Muscle layer of colon (tissue), 2 donors: ENCODE results near the gene TPGS1.

Source experiments
- H3K27ac ChIP-seq: one replicate; pipeline ENCODE4 v1.7.0; 2013; ENCODE audit warnings: low read depth, mild to moderate bottlenecking, low read length, moderate library complexity
- H3K27me3 ChIP-seq, 2 donors: one replicate each; pipeline ENCODE4 v1.7.0; 2013; ENCODE audit warnings: low read length in 2 of 2, mild to moderate bottlenecking in 2 of 2; ENCODE audit not compliant: insufficient read depth in 2 of 2, control insufficient read depth in 1 of 2
- H3K36me3 ChIP-seq: one replicate; pipeline ENCODE4 v1.7.0; 2013; ENCODE audit warnings: mild to moderate bottlenecking, low read length; ENCODE audit not compliant: insufficient read depth
- H3K4me1 ChIP-seq: one replicate; pipeline ENCODE4 v1.7.0; 2013; ENCODE audit warnings: mild to moderate bottlenecking, low read length; ENCODE audit not compliant: insufficient read depth
- H3K4me3 ChIP-seq, 2 donors: one replicate each; pipeline ENCODE4 v1.7.0; 2013; ENCODE audit warnings: low read length in 2 of 2, low read depth in 1 of 2, mild to moderate bottlenecking in 1 of 2, moderate library complexity in 1 of 2
- H3K9ac ChIP-seq: one replicate; pipeline ENCODE4 v1.7.0; 2013; ENCODE audit warnings: low read length
- H3K9me3 ChIP-seq: one replicate; pipeline ENCODE4 v1.7.0; 2013; ENCODE audit warnings: mild to moderate bottlenecking, low read length
- donor health status: abdominal sarcoma.
- donor health status: Adenocarcinoma of cecum.

TPGS1 gene

DNA sequence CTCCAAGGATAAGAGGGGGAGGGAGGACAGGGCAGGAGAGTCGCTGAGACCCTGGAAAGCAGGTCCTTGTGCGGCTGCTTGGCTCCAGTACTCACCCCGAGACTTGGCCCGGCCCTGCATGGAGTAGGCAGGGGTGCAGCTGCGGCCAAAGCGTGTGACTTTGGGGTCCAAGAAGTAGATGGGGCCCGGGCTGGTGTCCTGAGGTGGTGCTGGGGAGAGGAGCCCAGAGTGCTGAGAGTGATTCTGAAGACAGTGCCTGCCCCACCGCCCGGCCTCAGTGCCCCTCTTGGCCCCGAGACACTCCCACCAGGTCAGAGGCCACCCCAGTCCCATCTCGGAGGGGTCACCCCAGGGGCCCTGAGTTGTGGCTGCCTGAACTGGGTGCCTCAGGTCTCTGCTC is 39.7 kb upstream of the TPGS1 start:
- H3K36me3 ChIP-seq, result no peaks in the 10 kb centered on the region
- H3K9ac ChIP-seq, result no peak overlapping the region
- no peaks in the 10 kb centered on the region for H3K27me3 ChIP-seq
- no peaks in the 10 kb centered on the region for H3K9me3 ChIP-seq
- no peak overlapping the region for H3K4me3 ChIP-seq
- no peaks in the 10 kb centered on the region for H3K4me1 ChIP-seq
- H3K27ac ChIP-seq, result no peak overlapping the region

- no peaks in the 10 kb centered on the region for H3K9me3 ChIP-seq
- H3K9ac ChIP-seq, result no peak overlapping the region
- H3K27me3 ChIP-seq, result no peaks in the 10 kb centered on the region
- no peaks in the 10 kb centered on the region for H3K4me1 ChIP-seq
- no peaks in the 10 kb centered on the region for H3K36me3 ChIP-seq
- H3K27ac ChIP-seq, result no peak overlapping the region
- no peak overlapping the region for H3K4me3 ChIP-seq
Observed at GRCh38 chr19:468587-469256, 38.6 kb upstream of the TPGS1 start.

DNA sequence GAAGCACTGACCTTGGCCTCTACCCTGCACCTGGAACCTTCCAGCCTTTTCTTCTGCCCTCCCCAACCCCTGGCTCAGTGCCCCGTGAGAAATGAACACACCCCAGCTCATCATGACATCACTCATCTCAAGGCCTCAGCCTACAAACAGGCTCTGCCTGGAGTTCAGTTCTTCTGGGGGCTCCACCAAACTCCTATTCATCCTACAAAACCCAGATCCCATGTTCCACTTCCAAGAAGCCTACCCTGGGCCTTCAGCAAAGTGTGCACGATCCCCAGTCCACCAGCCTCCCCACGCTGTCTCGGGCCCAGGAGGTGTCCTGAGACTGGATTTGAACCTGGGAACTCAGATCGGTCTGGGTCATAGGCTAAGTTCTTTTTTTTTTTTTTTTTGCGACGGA is 37.5 kb upstream of the TPGS1 start:
- no peak overlapping the region for H3K4me3 ChIP-seq
- H3K36me3 ChIP-seq, result no peaks in the 10 kb centered on the region
- H3K4me1 ChIP-seq, result no peaks in the 10 kb centered on the region
- H3K9me3 ChIP-seq, result no peaks in the 10 kb centered on the region
- no peak overlapping the region for H3K27ac ChIP-seq
- no peak overlapping the region for H3K9ac ChIP-seq
- H3K27me3 ChIP-seq, result no peaks in the 10 kb centered on the region

GRCh38 chr19:470701-471100 is 36.6 kb upstream of the TPGS1 start:
- no peak overlapping the region for H3K4me3 ChIP-seq
- no peaks in the 10 kb centered on the region for H3K27me3 ChIP-seq
- no peaks in the 10 kb centered on the region for H3K36me3 ChIP-seq
- H3K9me3 ChIP-seq, result no peaks in the 10 kb centered on the region
- no peak overlapping the region for H3K9ac ChIP-seq
- H3K27ac ChIP-seq, result no peak overlapping the region
- H3K4me1 ChIP-seq, result no peaks in the 10 kb centered on the region

DNA sequence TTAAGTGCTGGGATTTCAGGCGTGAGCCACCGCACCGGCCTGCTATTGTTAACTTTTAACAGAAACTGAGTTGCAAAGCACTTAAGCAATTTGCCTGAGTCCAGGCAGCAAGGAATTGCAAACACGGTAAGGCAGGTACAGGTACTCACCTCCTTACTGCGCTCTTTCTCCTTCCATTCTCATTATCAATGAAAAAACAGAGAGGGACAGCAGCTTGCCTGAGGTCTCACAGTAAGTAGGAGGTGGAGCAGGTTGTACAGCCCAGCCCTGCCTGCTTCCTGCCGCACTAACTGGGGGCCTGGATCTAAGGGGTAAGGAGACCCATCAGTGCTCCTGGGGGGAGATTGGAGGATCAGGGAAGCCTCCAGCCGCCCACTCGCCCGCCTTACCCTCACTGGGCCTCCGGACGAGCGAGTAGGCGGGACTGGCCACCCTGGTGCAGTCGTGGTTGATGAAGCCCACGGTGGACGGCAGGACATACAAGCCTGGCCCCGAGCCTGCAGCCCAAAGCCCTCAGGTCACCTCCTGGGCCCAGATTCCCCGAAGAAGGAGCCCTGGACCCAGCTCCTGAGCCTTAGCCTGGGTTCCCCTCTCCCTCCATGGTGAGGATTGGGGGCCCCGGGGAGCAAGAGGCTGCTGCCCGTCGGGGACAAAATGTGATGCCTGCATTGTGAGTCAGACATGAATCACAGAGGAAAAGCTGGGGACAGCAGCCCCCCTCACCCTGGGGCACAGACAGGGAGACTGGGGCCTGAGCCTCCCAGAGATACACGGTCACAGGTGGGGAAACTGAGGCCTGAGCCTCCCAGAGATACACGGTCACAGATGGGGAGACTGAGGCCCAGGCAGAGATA is 35.1 kb upstream of the TPGS1 start:
- Histone ChIP-seq H3K27me3 (no peaks in the 10 kb centered on the region), H3K4me1 (no peaks in the 10 kb centered on the region), H3K9ac (no peak overlapping the region), H3K27ac (no peak overlapping the region), H3K9me3 (no peaks in the 10 kb centered on the region), H3K36me3 (no peaks in the 10 kb centered on the region), H3K4me3 (no peak overlapping the region)

DNA sequence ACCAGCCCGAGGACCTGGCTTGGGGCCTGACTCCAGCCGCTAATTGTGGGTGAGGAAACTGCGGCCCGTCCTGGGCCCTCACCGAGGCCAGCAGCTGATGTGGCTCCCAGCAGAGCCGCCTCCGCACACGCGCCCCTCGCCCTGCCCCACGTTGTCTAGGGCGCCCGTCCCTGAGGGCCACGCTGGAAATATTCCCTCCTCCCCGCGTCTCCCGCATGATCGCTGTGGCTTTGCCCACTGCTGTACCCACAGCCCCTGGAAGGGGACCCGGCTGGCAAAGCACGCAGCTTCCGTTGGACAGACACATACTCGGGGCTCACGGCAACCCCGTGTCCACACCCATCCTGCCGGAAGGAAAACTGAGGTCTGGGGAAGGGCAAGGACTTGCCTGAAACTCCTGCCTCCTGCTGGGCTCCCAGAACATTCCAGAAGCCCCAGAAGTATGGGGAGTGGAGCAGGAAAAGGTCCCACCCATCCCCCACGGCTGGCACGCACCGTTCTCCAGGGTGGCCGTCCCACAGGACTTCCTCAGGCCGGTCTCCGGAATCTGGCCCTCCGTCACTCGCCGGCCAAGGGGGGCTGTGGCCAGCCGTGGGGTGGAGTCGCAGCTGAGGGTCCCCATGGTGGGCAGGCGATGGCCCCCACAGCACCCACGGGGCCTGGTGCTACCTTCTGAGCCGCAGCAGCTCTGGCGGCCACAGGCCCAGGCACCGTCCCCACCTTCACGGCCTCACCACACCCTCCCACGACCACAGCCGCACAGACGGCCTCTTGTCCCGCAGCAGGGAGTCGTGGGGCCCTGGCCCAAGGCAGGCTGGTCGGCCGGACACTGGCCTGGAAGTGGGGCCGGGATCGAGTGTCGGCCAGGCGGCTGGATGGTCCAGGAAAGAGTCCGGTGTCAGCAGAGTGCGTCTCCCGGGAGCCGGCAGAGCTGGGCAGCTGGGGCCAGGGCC is 32.9 kb upstream of the TPGS1 start:
- H3K27me3 ChIP-seq, result no peaks in the 10 kb centered on the region
- H3K9ac ChIP-seq, result no peak overlapping the region
- no peak overlapping the region for H3K27ac ChIP-seq
- no peaks in the 10 kb centered on the region for H3K4me1 ChIP-seq
- H3K9me3 ChIP-seq, result no peaks in the 10 kb centered on the region
- no peaks in the 10 kb centered on the region for H3K36me3 ChIP-seq
- H3K4me3 ChIP-seq, result no peak overlapping the region

DNA sequence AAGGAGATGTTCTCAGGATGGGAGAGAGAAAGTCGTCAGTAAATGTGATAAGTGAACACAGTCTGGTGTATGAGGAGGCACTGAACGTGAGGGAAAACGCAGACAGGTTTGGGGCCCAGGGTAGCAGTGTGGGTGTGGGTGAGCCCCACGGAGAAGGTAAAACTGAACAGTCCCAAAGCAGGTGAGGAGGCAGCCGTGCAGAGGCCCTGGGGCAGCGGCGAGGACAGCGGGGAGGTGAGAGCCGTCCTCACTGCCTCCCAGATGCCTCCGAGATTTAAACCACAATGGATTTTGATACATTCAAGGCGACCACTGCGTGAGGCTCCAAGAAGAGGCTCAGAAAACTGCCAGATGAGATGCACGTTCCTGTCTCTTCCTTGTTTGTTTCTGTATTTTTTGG is 31.9 kb upstream of the TPGS1 start:
- no peaks in the 10 kb centered on the region for H3K4me1 ChIP-seq
- no peak overlapping the region for H3K9ac ChIP-seq
- no peak overlapping the region for H3K27ac ChIP-seq
- no peaks in the 10 kb centered on the region for H3K36me3 ChIP-seq
- no peak overlapping the region for H3K4me3 ChIP-seq
- no peaks in the 10 kb centered on the region for H3K27me3 ChIP-seq
- H3K9me3 ChIP-seq, result no peaks in the 10 kb centered on the region

GRCh38 chr19:478236-478903 is 28.9 kb upstream of the TPGS1 start:
- no peaks in the 10 kb centered on the region for H3K4me1 ChIP-seq
- no peaks in the 10 kb centered on the region for H3K36me3 ChIP-seq
- H3K27ac ChIP-seq, result no peak overlapping the region
- no peak overlapping the region for H3K4me3 ChIP-seq
- H3K27me3 ChIP-seq, result no peaks in the 10 kb centered on the region
- no peaks in the 10 kb centered on the region for H3K9me3 ChIP-seq
- H3K9ac ChIP-seq, result no peak overlapping the region

DNA sequence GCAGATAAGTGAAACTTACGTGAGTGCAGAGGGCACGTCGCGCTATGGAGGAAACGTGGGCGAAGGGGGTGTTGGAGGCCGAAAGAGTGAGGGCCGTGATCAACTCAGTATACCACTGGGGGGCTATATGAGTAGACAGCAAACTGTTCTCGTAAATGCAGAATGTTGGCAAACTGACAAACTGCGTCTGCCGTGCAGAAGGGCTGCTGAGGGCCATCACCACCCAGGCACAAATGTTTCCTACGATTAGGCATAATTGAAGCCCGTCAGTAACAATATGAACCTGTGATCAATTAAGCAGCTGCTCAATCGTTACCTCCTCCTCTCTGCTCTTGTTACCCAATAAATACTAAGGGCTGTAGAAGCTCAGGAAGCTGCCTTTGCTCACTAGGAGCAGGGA is 28.3 kb upstream of the TPGS1 start:
- Histone ChIP-seq H3K9me3 (no peaks in the 10 kb centered on the region), H3K4me1 (no peaks in the 10 kb centered on the region), H3K9ac (no peak overlapping the region), H3K36me3 (no peaks in the 10 kb centered on the region), H3K27me3 (no peaks in the 10 kb centered on the region), H3K27ac (no peak overlapping the region), H3K4me3 (no peak overlapping the region)

DNA sequence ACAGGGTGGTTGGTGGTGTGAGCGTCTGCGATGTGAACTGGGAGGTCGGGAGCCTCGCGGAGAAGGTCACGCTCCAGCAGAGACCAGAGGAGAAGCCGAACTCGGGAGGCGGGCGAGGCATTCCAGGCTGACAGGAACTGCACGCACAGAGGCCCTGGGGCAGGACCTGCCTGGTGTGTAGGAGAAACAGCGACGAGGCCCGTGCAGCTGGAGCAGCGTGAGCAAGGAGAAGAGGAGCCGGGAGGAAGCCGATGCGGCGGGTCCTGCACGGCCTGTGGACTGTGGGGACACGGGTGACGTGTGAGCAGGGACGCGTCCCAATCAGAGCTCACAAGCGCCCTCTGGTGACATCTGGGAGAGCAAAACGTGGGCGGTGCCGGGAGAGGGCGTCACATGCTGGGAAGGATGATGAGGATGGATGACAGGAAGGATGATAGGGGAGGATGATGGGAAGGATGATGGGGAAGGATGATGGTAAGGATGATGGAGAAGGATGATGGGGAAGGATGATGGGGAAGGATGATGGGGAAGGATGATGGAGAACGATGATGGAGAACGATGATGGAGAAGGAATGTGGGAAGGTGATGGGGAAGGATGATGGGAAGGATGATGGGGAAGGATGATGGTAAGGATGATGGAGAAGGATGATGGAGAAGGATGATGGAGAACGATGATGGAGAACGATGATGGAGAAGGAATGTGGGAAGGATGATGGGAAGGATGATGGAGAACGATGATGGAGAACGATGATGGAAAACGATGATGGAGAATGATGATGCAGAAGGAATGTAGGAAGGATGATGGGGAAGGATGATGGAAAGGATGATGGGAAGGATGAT is 27.1 kb upstream of the TPGS1 start:
- H3K9ac ChIP-seq, result no peak overlapping the region
- no peaks in the 10 kb centered on the region for H3K4me1 ChIP-seq
- H3K27ac ChIP-seq, result no peak overlapping the region
- H3K36me3 ChIP-seq, result no peaks in the 10 kb centered on the region
- H3K4me3 ChIP-seq, result peak overlapping the region in 1 of 2 donors; percentile 32
- H3K9me3 ChIP-seq, result no peaks in the 10 kb centered on the region
- peaks cover 0 to 10% of the 10 kb centered on the region in 2 donors for H3K27me3 ChIP-seq
